NCI-H2171 (cell line): Measurements from ENCODE around the gene LPIN3.

ENCODE experiments used
- DNase-seq: peaks from one replicate; lab custom pipeline; 2025; lab: John Stamatoyannopoulos, UW

The LPIN3 gene

DNA sequence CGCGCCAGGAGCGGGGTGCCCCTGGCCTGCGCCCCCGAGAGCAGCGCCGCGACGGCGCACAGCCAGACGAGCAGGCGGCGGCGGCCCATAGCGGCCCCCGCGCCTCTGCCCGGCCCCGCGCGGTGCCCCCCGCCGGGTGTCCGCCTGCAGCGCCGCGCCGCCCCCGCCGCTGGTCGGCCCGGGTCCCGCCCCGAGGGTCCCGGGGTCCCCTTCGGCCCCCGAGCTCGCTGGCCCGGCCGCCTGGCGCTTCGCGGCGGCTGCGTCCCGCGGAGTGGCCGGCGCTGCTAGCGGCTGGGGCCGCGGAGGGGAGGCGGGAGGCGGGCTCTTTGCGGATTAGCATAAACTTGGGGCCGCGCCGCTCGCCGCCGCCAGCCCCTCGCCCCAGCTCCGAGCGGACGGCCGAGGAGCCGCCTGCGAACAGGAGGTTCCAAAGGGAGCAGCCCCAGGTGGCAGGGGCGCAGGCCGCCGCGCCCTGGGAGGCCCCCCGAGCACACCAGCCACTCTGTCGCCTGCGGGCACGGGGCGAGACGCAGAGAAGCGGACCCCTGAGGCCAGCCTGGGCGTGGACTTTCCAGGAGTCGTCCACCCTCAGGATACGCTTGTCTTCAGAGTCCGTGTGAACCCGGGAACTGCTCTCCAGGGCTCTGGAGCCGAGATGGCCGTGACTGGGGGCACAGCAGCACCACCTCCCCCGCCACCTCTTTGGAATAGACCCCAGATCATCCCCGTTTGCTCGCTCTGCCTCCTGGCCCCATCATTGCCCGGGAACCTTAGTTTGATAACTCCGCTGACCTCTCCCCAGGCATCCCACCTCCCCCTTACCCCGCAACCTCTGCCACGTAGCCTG is 26.1 kb downstream of the LPIN3 start, which contains the start of gene EMILIN3:
Gene EMILIN3, minus strand, starts transcription at position 273 of the 847 bp plus-strand sequence. Its CDS starts 184 bp downstream, at position 89.
- no peak for DNase-seq

DNA sequence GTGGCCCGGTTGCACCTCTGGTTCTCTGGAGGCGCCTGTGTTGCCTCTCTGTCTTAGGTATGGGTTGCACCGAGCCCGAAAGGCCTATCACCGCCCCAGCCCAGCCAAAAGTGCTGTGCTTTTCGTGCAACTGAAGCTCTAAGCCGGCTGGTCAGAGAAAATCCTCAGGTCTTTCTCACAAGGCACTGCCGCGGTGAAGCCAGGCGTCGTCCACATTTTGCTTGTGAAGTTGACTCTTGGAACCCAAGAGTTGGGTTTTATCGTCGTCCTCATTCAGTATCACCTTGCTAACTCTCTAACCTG is 26.7 kb downstream of the LPIN3 start:
- DNase-seq: no peak

DNA sequence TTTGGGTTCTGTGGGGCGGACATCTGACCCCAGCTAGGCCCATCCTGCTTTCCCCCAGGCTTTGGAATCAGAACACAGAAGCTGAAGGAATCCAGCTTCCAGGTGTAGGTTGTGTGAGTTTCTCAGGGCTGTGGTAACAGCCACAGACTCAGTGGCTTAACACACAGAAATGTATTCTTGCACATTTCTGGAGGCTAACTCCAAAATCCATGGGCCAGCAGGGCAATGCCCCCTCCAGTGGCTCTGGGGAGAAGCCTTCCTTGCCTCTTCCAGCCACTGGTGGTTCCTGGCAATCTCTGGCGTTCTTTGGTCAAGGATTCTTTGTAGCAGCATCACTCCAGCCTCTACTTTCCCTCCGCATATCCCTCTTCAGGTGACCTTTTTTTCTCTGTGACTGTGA is 27.3 kb downstream of the LPIN3 start:
- no peak for DNase-seq

DNA sequence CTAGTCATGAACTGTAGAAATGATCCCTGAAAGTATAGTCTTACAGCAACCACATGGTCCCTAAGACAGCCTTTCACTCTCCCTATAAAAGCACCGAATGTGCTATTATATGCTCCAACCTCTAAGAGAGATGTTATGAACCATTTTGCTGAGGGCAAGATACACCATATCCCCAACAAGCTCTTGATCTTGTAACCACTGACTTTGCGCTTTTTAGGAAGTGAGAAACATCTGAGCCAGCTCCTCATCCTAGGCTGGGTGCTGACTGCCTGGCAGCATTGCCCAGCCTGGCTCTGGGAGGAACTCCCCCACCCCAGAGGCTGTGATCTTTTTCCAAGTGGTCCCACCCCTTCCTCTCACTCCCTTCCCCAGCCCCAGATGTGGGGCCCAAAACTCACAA is 29.1 kb downstream of the LPIN3 start:
- DNase-seq: no peak

DNA sequence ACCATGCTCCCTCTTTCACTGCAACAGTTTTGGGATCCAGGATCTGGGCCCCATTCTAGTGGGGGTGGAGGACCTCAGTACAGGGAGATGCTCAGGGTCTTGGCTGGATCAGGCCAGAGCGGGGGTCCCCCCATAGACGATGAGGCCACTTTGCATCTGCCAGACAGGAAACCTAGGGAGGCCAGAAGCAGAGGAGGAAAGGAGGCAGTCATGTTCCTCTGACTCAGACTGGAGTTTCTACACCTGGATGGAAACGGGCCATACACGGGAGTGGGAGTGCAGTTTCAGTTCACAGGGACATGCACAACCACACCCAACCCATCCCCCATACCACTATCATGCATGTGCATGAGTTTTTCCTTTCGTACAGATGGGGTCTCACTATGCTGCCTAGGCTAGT is 29.6 kb downstream of the LPIN3 start:
- DNase-seq: no peak

DNA sequence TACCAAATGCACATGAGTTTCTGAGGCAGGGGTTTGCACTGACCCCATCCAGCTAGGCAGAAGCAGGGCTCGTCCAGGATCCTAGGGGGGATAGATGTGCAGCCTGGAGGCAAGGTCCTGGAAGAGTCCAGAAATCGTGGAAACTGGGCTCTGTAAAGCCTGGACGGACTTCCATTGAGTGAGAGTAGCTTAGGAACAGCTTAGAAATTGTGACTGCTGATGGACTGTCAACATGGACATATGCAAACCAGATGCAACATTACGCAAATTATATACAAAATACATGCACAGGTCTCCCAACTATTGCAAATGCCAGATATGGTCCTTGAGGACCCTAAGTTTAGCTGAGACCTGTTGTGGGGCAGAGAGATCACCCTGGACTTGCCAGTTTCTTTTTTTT is 30.8 kb downstream of the LPIN3 start:
- DNase-seq: no peak

DNA sequence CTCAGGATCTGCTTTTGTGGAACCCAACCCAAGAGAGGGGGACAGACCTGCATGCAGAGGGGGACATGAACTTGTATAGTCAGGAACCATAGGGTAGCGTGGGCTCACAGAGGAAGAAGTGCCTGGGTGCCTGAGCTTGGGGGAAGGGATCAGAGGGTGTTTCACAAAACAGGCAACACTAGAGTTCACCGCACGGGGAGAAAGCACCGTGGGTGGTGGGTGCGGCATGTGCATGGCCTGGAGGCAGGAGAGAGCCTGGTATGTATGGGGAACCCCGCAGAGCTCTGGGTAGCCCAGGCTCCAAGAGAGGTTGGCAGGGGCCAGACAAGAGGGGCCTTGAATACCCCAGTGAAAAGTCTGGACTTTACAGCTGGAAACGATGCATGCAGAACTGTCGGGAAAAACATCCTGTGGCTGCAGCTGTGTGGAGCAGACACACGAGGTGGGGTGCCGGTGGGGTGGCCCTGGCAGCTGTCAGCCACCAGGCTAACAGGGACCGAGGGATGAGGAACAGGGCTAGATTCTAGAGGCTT is 32.7 kb downstream of the LPIN3 start:
- DNase-seq: no peak

DNA sequence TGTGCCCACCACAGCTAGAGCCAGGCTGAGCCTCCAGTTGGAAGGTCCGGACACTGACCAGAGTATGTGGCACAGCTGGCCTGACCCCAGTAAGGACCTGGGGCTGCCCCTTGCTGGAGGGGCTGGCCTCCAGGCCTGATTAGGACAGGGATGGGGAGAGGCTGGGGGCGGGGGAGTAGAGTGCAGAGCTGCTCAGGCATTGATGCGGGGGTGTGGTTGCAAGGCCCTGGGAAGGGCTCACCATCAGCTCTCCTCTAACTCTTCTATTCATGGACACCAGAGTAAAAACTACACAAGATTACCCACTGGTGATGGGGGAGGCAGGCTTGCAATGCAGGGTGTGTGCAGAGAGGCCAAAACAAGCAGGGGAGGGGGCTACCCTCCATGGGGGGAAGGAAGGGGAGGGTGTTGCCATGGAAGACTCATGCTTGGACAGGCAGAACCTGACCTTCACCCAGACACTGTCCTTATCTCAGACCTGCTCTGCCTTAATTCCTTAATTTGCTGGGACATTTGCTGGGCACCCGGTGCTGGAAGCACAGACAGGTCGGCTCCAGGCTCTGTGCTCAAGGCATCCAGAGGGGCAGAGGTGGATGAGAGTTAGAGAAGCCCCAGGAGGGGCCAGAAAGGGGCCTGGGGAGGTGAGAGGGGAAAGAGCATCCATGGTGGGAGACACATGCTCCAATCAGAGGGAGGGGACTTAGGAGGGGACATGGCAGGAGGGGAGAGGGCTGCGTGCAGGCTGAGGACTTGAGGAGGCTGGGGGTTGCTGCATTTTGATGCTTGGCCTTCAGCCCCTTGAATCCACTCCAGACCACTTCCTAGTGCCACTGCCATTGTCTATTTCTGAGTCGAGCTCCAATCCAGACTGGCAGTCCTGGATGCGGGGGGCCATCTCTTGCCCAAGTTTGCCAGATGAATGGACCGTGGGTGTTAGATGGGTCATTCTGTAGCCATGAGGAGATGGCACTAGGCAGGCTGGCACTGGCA is 33.6 kb downstream of the LPIN3 start:
- DNase-seq: no peak

DNA sequence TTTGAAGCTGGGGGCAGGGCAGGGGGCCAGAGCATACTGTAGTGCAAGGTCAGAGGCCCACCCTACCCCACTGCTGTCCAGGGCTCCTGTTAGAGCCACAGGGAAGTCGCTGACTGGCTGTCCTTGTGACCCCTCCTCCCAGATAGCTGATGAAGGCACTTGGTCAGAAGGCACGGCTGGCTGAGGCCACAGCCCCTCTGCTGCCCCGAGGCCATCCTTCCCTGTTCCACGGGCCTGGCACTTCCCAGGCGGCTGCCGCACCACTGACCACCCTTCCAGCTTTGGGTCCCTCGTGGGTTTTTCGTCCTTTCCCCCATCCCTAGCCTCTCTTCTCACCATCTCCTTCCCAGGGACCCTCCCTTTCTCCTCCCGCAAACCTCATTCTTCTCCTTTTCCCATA is 35.2 kb downstream of the LPIN3 start:
- DNase-seq: no peak

DNA sequence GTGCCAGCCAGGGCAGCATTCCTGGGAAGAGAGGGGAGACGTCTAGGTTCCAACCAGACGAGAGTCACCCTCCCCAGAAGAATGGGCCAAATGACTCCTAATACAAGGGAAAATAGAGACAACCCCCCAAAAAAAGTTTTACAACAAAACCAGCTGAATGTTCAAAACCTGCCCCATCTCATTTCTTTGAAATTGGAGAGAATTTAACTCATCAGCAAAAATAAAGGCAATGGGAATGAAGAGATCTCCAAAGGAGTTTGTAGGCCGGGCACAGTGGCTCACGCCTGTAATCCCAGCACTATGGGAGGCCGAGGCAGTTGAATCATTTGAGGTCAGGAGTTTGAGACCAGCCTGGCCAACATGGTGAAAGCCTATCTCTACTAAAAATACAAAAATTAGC is 35.7 kb downstream of the LPIN3 start:
- no peak for DNase-seq

DNA sequence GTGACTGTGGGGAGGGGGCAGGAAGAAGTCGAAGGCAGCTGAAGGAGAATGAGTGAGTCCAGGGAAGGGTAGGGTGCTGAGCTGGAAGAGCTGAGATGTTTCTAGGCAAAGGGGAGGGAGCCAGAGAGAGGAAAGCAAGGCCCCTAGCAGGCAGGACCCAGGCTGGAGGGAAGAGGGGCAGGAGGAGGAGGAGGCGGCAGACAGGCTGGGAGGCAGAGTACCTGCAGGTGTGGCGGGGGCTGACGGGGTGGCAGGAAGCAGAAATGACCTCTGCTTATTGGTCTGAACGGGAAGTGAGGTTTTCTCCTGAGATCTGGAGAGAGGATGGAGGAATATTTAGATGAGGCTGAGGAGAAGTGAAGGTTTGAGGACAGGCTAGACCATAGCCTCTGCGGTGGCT is 36.7 kb downstream of the LPIN3 start:
- DNase-seq: no peak

DNA sequence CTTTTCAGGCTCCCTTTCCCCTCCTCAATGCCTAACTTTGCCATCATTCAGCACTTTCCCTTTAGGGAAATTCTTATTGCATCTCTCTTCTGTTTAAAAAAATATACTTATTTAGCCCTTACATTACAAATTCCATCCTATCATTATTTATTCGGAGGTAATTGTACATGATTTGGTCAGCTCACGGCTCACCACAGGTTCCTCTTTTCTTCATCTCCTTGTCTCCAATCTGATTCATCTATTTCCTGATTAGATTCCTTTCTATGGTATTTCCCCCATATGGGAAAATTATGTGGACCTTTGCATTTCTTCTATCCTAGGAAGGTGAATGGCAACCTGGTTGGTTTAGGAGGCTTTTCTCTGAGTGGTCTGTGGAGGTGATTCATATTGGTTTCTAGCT is 38.9 kb downstream of the LPIN3 start:
- no peak for DNase-seq

DNA sequence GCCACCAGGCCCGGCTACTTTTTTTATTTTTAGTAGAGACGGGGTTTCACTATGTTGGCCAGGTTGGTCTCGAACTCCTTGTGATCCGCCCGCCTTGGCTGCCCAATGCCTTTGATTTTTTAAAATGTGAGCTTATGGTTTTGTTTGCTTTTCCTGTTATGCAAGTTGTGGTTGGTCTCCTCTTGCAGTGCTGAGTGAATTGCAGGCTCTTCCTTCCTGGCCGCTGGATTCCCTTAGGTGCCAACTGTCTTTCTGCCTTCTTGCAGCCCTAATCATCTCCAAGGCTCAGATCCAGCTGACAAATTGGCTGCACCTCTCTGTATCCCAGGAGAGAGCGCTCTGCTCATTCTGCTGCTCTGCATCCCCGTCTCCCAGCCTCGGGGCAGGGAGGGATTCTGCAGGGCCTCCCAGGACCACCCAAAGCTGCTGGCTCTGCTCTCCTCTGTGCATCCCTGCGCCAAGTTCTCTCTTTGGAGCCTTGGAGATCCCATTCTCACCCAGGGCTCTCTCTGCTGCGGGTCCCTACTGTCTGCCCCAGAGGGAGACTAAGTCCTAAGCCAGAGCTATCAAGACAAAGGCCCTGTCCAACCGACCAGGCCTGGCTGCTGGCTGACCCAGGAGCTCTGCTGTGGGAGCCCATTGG is 40.1 kb downstream of the LPIN3 start:
- DNase-seq: no peak

DNA sequence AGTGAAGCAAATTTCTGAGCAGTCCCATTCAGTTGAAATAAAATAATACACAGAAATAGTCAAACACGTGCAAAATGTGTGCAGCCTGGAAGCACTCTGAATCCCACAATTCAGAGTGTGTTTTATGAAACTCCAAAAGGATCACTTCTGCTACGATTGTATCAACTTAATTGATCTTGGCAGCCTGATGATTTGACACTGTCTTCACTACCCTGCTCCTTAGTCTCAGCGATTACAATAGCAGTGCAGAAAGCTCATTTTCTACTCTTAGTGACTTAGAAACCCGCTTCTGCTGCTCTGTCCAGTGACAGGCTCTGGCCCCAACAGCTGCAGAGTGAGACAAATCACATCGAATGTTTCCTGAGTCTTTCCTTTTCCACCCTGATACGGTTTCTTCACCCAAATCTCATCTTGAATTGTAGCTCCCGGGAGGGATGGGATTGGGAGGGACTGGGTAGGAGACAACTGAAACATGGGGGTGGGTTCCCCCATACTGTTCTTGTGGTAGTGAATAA is 42.2 kb downstream of the LPIN3 start:
- DNase-seq: no peak

DNA sequence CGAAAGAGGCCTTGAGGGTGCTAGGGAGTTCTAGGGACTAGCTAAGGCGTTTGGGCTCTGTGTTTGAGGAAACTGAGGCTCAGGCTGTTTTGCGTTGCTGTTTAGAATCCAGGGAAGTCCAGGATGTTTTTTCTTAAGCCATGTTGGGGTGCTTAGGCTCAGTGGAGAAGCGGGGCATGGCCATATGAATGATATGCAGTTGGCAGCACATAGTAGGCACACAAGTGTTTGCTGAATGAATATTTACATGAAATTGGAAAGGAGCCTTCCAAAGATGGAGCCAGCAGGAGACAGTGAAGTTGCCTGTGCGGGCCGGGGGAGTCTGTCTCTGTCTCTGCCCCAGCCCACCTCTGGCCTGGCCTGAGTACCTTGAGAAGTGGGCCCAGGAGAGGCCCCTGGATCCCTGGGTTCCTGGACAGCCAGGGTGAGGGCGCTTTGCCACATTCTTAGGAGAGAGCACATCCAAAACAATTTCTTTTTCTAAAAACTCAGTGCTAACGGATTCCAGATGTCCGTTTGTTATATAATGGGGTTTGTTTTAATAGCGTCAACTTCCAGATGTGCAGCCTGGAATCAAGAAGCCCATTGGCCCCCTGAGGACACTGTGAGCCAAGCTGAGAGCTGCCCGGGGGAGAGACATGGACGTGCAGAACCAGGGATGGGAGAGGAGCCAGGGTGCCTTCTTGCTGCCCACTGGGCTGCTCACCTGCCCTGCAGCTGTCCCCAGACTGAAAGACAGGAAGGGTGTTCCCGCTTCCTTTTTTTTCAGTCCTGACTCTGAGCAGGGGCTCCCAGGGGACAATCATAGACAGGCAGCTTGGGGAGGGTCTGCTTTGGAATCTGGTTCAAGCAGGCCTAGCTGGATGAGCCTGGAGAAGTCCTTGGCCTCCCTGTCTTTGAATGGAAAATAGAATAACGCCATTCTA is 46.1 kb downstream of the LPIN3 start:
- DNase-seq: no peak

DNA sequence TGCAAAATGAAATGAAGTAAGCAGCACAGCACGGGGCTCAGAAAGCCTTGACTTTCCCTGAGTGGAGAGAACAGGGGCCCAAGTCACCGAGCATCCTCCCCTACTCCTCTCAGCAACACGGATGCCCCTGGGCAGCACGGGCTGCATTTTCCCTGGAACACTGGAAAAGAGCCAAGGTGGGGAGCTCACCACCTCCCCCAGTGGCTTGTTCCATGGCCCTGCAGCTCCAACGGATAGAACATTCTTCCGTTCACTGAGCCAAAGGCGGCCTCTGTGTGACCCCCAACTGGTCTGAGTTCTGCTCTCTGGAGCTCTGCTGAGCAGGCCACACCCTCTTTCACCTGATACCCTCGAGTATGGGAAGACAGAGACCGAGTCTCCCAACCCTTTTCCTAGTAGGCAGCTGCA is 46.8 kb downstream of the LPIN3 start:
- DNase-seq: no peak

DNA sequence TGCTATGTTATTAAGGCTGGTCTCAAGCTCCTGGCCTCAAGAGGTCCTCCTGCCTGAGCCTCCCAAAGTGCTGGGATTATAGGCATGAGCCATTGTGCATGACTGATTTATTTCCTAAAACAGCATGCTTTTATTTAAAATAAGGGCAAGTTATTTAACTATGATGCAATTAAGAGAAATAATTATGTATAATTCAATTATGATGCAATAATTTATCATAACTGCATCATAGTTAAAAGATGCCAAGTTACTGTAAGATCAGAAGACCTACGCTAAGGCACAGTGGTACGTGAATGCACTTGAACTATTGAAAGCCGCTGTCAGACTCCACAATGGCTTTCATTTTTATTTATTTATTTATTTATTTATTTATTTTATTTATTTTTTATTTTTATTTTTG is 50.3 kb downstream of the LPIN3 start:
- no peak for DNase-seq

DNA sequence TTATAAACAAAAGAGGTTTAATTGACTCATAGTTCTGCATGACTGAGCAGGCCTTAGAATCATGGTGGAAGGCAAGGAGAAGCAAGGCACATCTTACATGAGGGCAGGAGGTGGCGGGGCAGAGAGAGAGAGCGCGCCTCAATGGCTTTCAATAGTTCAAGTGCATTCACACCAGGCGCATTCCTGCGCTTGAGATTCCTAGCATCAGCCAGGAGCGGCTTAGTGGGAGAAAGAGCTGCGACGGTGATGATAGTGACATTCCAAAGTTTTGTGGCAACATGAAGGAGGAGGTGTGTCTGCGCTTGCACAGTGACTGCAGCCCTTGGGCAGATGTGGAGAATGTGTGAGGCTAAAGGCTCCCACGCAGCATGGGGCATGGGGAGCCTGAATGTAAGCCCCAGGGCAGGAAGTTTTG is 51.0 kb downstream of the LPIN3 start:
- no peak for DNase-seq

DNA sequence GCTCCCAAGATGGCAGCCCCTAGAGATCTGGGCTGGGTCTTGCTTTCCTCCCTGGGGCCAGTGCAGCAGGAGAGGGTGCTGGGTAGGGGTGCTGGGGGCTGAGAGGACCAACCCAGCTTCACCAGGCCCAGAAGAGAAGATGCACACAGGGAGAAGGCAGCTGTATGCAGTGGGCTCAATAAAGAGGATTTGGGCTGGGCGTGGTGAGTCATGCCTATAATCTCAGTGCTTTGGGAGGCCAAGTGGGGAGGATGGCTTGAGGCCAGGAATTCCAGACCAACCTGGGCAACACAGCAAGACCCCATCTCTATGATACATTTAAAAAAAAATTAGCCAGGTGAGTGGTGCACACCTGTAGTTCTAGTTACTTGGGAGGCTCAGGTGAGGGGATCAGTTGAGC is 51.7 kb downstream of the LPIN3 start:
- DNase-seq: no peak

DNA sequence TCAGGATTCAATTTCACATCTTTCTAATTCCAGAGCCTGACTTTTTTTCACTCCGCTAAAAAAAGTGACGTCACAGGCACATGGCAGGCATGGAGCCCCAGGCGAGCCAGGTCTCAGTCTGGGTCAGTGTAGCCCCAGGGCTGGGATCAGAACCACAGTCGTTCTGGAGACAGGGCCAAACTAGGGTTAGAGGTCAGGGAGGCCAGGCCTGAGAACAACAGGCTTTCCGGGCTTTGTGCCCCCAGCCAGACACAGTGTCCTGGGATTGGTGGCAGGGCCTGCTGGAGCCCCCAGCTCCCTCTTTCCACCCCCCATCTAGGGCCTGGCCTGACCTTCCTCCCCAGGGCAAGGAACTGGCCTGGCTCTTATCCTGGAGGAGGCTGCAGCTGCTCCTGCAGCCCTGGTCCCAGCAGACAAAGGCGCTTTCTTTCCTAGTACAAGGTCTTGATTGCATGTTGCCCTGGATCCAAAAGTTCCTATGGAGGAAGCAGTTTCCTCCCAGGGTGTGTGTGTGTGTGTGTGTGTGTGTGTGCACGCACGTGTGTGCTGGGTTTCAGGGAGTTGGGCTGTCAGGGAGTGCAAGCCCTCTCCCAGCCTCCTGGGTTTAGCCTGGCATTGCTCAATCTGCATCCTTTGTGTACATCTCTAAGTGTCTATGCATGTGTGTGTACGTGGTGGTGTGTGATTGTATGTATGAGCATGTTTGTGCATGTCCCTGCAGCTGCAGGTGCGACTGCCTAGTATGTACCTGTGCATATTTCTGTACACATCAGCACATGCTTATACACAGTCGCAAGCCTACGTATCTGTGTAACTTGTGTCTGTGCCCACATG is 52.5 kb downstream of the LPIN3 start:
- DNase-seq: no peak
